Measurements from ENCODE around the gene RPUSD3. TPM values are rescaled to one million over a fixed set of nuclear protein-coding genes. Genes with fewer than 3 reads are reported as not detected.

Gene RPUSD3
- total and polyA plus RNA-seq, 9 of the 15 experiments (the other 6 are each of a cell fraction or from before 2014, with no cell fraction given) = 13.8 to 99.0 (median 59.3) TPM

GRCh38 chr3:9792405-9793160 lies 51.2 kb downstream of the RPUSD3 start, which contains the start of the genes ARPC4 and TADA3 (continued):
- TF ChIP-seq ZNF384 (IDR thresholded peaks at IDR 0.05; ENCODE audit: low read depth, low read length) = no peak
- TF ChIP-seq SMARCA4 (IDR thresholded peaks at IDR 0.05) = no peak
- TF ChIP-seq POLR2AphosphoS2 (IDR thresholded peaks at IDR 0.05; ENCODE audit: low read length) = no peak; the same call in 1 of the 2 replicates
- no peak for TF ChIP-seq SP2 (IDR thresholded peaks at IDR 0.05; ENCODE audit: extremely low read depth, low read depth, low read length, poor library complexity, severe bottlenecking)
- TF ChIP-seq HDAC2 (IDR thresholded peaks at IDR 0.05) = no peak
- TF ChIP-seq TAL1 (IDR thresholded peaks at IDR 0.05) = no peak
- no peak for TF ChIP-seq TCF7 (IDR thresholded peaks at IDR 0.05; ENCODE audit: borderline replicate concordance)
- no peak for TF ChIP-seq ESRRB (CRISPR knock-in tag; IDR thresholded peaks at IDR 0.05; ENCODE audit: borderline replicate concordance)
- peak in 1 of 2 experiments; percentile 100; a peak in 2 of 4 replicates for TF ChIP-seq NONO (IDR thresholded peaks at IDR 0.05; ENCODE audit: low read depth in 2 of 2, low read length in 1 of 2)
- no peak for TF ChIP-seq CTCFL (IDR thresholded peaks at IDR 0.05; ENCODE audit: borderline replicate concordance, insufficient read depth, low read depth, low read length, poor library complexity, severe bottlenecking)
- no peak for TF ChIP-seq HDGF (IDR thresholded peaks at IDR 0.05)
- no peak for TF ChIP-seq HMBOX1 (IDR thresholded peaks at IDR 0.05)
- TF ChIP-seq KAT2B (IDR thresholded peaks at IDR 0.05; ENCODE audit: low read depth, low read length) = no peak
- TF ChIP-seq MXD1 (CRISPR knock-in tag; IDR thresholded peaks at IDR 0.05; ENCODE audit: borderline replicate concordance, poor library complexity, severe bottlenecking) = no peak
- TF ChIP-seq TRIM28 (IDR thresholded peaks at IDR 0.05) = no peak
- peak; percentile 86 for TF ChIP-seq CREB3L1 (IDR thresholded peaks at IDR 0.05; ENCODE audit: borderline replicate concordance, low read depth)
- TF ChIP-seq ZSCAN29 (IDR thresholded peaks at IDR 0.05) = no peak
- no peak; the same call in 1 of the 2 replicates for TF ChIP-seq THRB (CRISPR knock-in tag; conservative IDR thresholded peaks at IDR 0.05)
- peak; percentile 55 for TF ChIP-seq PHF20 (IDR thresholded peaks at IDR 0.05; ENCODE audit: partially characterized antibody)
- peak; percentile 67 for TF ChIP-seq HNRNPLL (IDR thresholded peaks at IDR 0.05; ENCODE audit: low read depth, low read length, poor library complexity, severe bottlenecking)
- TF ChIP-seq STAT5B (CRISPR knock-in tag; IDR thresholded peaks at IDR 0.05) = no peak
- TF ChIP-seq POLR2G (IDR thresholded peaks at IDR 0.05; ENCODE audit: low read depth, low read length) = peak; percentile 95
- no peak for TF ChIP-seq CBFB (CRISPR knock-in tag; IDR thresholded peaks at IDR 0.05)

All from K562 (cell line).